ENCODE measurements around the gene LRRC19.
A peak's percentile ranks its signal among the peaks of the same experiment; 100 is the strongest.

Gene LRRC19

GRCh38 chr9:27005491-27005890 is at the start of gene LRRC19:
LRRC19 (minus strand) TSS chr9:27005672; CDS start chr9:26999694, 5,978 bp downstream.
- no peak for DNase-seq

- DNase-seq, result no peak
Measured at GRCh38 chr9:27054841-27055240, 49.4 kb upstream of the LRRC19 start.

GRCh38 chr9:27054125-27054524 is 48.7 kb upstream of the LRRC19 start:
- no peak for DNase-seq

GRCh38 chr9:27053369-27054022 is 48.0 kb upstream of the LRRC19 start:
- peak; percentile 2 for DNase-seq

- DNase-seq, result no peak
Measured at GRCh38 chr9:27047136-27047535, 41.7 kb upstream of the LRRC19 start.

GRCh38 chr9:27043176-27043575 is 37.7 kb upstream of the LRRC19 start:
- no peak for DNase-seq

- no peak for DNase-seq
Measured at GRCh38 chr9:27042476-27042875, 37.0 kb upstream of the LRRC19 start.

GRCh38 chr9:27041746-27042145 is 36.3 kb upstream of the LRRC19 start:
- no peak for DNase-seq

GRCh38 chr9:27037499-27037898 is 32.0 kb upstream of the LRRC19 start:
- DNase-seq, result no peak

- DNase-seq, result peak; percentile 40
Measured at GRCh38 chr9:27033815-27034403, 28.4 kb upstream of the LRRC19 start.

GRCh38 chr9:27029186-27029585 is 23.7 kb upstream of the LRRC19 start:
- no peak for DNase-seq

GRCh38 chr9:27022920-27023319 is 17.4 kb upstream of the LRRC19 start:
- no peak for DNase-seq

- DNase-seq, result peak; percentile 31
Measured at GRCh38 chr9:27019589-27019988, 14.1 kb upstream of the LRRC19 start.

- DNase-seq, result no peak
Measured at GRCh38 chr9:27003426-27004077, 1.9 kb downstream of the LRRC19 start.

- no peak for DNase-seq
Measured at GRCh38 chr9:26995810-26996209, 9.7 kb downstream of the LRRC19 start.

- no peak for DNase-seq
Measured at GRCh38 chr9:26983340-26983739, 22.1 kb downstream of the LRRC19 start.

GRCh38 chr9:26975728-26976707 is 29.5 kb downstream of the LRRC19 start:
- peak; percentile 42 for DNase-seq

GRCh38 chr9:26974927-26975326 is 30.5 kb downstream of the LRRC19 start:
- no peak for DNase-seq

GRCh38 chr9:26973989-26974388 is 31.5 kb downstream of the LRRC19 start:
- DNase-seq, result no peak

GRCh38 chr9:26971721-26972120 is 33.8 kb downstream of the LRRC19 start:
- no peak for DNase-seq

GRCh38 chr9:26956860-26957233 is 48.6 kb downstream of the LRRC19 start:
- DNase-seq, result no peak

- peak; percentile 98 for DNase-seq
Measured at GRCh38 chr9:26955921-26956859, 49.3 kb downstream of the LRRC19 start, which contains the start of gene IFT74. IFT74 (plus strand) TSS chr9:26956412; CDS start chr9:26961968, 5,556 bp downstream.
